Activated T-cell treated with anti-CD3 and anti-CD28 coated beads, Interleukin-2, amount 50 U/mL, for 24 hours (primary cell): ENCODE results near the gene TRPM3.

Source experiments
- DNase-seq: peaks from one replicate; pipeline ENCODE4 v3.0.0-alpha.2; 2020
- H3K27ac Mint-ChIP-seq: 2 replicates; pipeline ENCODE4 v1.8.0; 2020; ENCODE audit warnings: mild to moderate bottlenecking, mixed read lengths
- H3K27me3 Mint-ChIP-seq: 2 replicates; pipeline ENCODE4 v1.8.0; 2020; ENCODE audit warnings: mixed read lengths
- H3K36me3 Mint-ChIP-seq: 2 replicates; pipeline ENCODE4 v1.8.0; 2020; ENCODE audit warnings: low read depth, mixed read lengths
- H3K4me1 Mint-ChIP-seq: 2 replicates; pipeline ENCODE4 v1.8.0; 2020; ENCODE audit warnings: low read depth, mixed read lengths
- H3K4me3 Mint-ChIP-seq: 2 replicates; pipeline ENCODE4 v1.8.0; 2020; ENCODE audit warnings: mild to moderate bottlenecking, moderate library complexity, mixed read lengths
- H3K9me3 Mint-ChIP-seq: 2 replicates; pipeline ENCODE4 v1.8.0; 2020; ENCODE audit warnings: mixed read lengths

The TRPM3 gene

GRCh38 chr9:70588999-70589398 is 532.4 kb downstream of the TRPM3 start:
- Mint-ChIP-seq H3K9me3 (no peaks in the 10 kb centered on the region), H3K4me1 (no peaks in the 10 kb centered on the region), H3K4me3 (no peak overlapping the region), H3K36me3 (no peaks in the 10 kb centered on the region), H3K27me3 (no peaks in the 10 kb centered on the region), H3K27ac (no peak overlapping the region)
- DNase-seq: no peak

GRCh38 chr9:70588381-70588780 is 533.0 kb downstream of the TRPM3 start:
- Mint-ChIP-seq H3K36me3 (no peaks in the 10 kb centered on the region), H3K4me1 (no peaks in the 10 kb centered on the region), H3K27ac (no peak overlapping the region), H3K27me3 (no peaks in the 10 kb centered on the region), H3K4me3 (no peak overlapping the region), H3K9me3 (no peaks in the 10 kb centered on the region)
- DNase-seq: no peak

GRCh38 chr9:70587201-70587600 is 534.2 kb downstream of the TRPM3 start:
- no peaks in the 10 kb centered on the region for H3K4me1 Mint-ChIP-seq
- no peak overlapping the region for H3K27ac Mint-ChIP-seq
- H3K27me3 Mint-ChIP-seq: no peaks in the 10 kb centered on the region
- H3K4me3 Mint-ChIP-seq: no peak overlapping the region
- no peaks in the 10 kb centered on the region for H3K36me3 Mint-ChIP-seq
- no peaks in the 10 kb centered on the region for H3K9me3 Mint-ChIP-seq
- no peak for DNase-seq

GRCh38 chr9:70586476-70586875 is 534.9 kb downstream of the TRPM3 start:
- no peak for DNase-seq
- Mint-ChIP-seq H3K4me3 (no peak overlapping the region), H3K36me3 (no peaks in the 10 kb centered on the region), H3K4me1 (no peaks in the 10 kb centered on the region), H3K27ac (no peak overlapping the region), H3K9me3 (no peaks in the 10 kb centered on the region), H3K27me3 (no peaks in the 10 kb centered on the region)

- Mint-ChIP-seq H3K27me3 (no peaks in the 10 kb centered on the region), H3K9me3 (no peaks in the 10 kb centered on the region), H3K4me1 (peaks cover 16% of the 10 kb centered on the region), H3K4me3 (no peak overlapping the region), H3K27ac (no peak overlapping the region), H3K36me3 (no peaks in the 10 kb centered on the region)
- no peak for DNase-seq
These were observed 539.5 kb downstream of the TRPM3 start for GRCh38 chr9:70581955-70582350.

- H3K4me3 Mint-ChIP-seq: no peak overlapping the region
- no peaks in the 10 kb centered on the region for H3K27me3 Mint-ChIP-seq
- no peaks in the 10 kb centered on the region for H3K36me3 Mint-ChIP-seq
- H3K4me1 Mint-ChIP-seq: peaks cover 17% of the 10 kb centered on the region
- no peak overlapping the region for H3K27ac Mint-ChIP-seq
- no peaks in the 10 kb centered on the region for H3K9me3 Mint-ChIP-seq
- DNase-seq: no peak
These were observed 540.0 kb downstream of the TRPM3 start for GRCh38 chr9:70581214-70581954.

GRCh38 chr9:70580606-70581195 is 540.7 kb downstream of the TRPM3 start:
- H3K27ac Mint-ChIP-seq: no peak overlapping the region
- peaks cover 17% of the 10 kb centered on the region for H3K4me1 Mint-ChIP-seq
- H3K9me3 Mint-ChIP-seq: no peaks in the 10 kb centered on the region
- no peaks in the 10 kb centered on the region for H3K27me3 Mint-ChIP-seq
- no peak overlapping the region for H3K4me3 Mint-ChIP-seq
- no peak for DNase-seq
- no peaks in the 10 kb centered on the region for H3K36me3 Mint-ChIP-seq

GRCh38 chr9:70579686-70580085 is 541.7 kb downstream of the TRPM3 start:
- Mint-ChIP-seq H3K27ac (no peak overlapping the region), H3K4me1 (peaks cover 17% of the 10 kb centered on the region), H3K4me3 (no peak overlapping the region), H3K9me3 (no peaks in the 10 kb centered on the region), H3K27me3 (no peaks in the 10 kb centered on the region), H3K36me3 (no peaks in the 10 kb centered on the region)
- no peak for DNase-seq

GRCh38 chr9:70578720-70579119 is 542.7 kb downstream of the TRPM3 start:
- no peak overlapping the region for H3K4me3 Mint-ChIP-seq
- no peak for DNase-seq
- H3K27me3 Mint-ChIP-seq: no peaks in the 10 kb centered on the region
- H3K36me3 Mint-ChIP-seq: no peaks in the 10 kb centered on the region
- H3K4me1 Mint-ChIP-seq: peaks cover 17% of the 10 kb centered on the region
- H3K27ac Mint-ChIP-seq: no peak overlapping the region
- H3K9me3 Mint-ChIP-seq: no peaks in the 10 kb centered on the region

- Mint-ChIP-seq H3K27ac (no peak overlapping the region), H3K4me3 (no peak overlapping the region), H3K9me3 (no peaks in the 10 kb centered on the region), H3K4me1 (peaks cover 17% of the 10 kb centered on the region), H3K27me3 (no peaks in the 10 kb centered on the region), H3K36me3 (no peaks in the 10 kb centered on the region)
- DNase-seq: no peak
These were observed 543.8 kb downstream of the TRPM3 start for GRCh38 chr9:70577671-70578070.

GRCh38 chr9:70576116-70576515 is 545.3 kb downstream of the TRPM3 start:
- DNase-seq: no peak
- Mint-ChIP-seq H3K9me3 (no peaks in the 10 kb centered on the region), H3K4me3 (no peak overlapping the region), H3K27ac (no peak overlapping the region), H3K27me3 (no peaks in the 10 kb centered on the region), H3K4me1 (peaks cover 17% of the 10 kb centered on the region), H3K36me3 (no peaks in the 10 kb centered on the region)

GRCh38 chr9:70574151-70574837 is 547.1 kb downstream of the TRPM3 start:
- H3K27ac Mint-ChIP-seq: no peak overlapping the region
- H3K4me3 Mint-ChIP-seq: no peak overlapping the region
- no peaks in the 10 kb centered on the region for H3K9me3 Mint-ChIP-seq
- no peaks in the 10 kb centered on the region for H3K36me3 Mint-ChIP-seq
- no peaks in the 10 kb centered on the region for H3K27me3 Mint-ChIP-seq
- peaks cover 17% of the 10 kb centered on the region for H3K4me1 Mint-ChIP-seq
- DNase-seq: no peak

GRCh38 chr9:70573308-70573707 is 548.1 kb downstream of the TRPM3 start:
- Mint-ChIP-seq H3K36me3 (no peaks in the 10 kb centered on the region), H3K4me1 (peaks cover 14% of the 10 kb centered on the region), H3K27me3 (no peaks in the 10 kb centered on the region), H3K9me3 (no peaks in the 10 kb centered on the region), H3K4me3 (no peak overlapping the region), H3K27ac (no peak overlapping the region)
- no peak for DNase-seq

GRCh38 chr9:70571258-70571657 is 550.2 kb downstream of the TRPM3 start:
- Mint-ChIP-seq H3K4me3 (no peak overlapping the region), H3K36me3 (no peaks in the 10 kb centered on the region), H3K27ac (no peak overlapping the region), H3K9me3 (no peaks in the 10 kb centered on the region), H3K27me3 (no peaks in the 10 kb centered on the region), H3K4me1 (peaks cover 9% of the 10 kb centered on the region)
- no peak for DNase-seq

GRCh38 chr9:70569791-70570190 is 551.6 kb downstream of the TRPM3 start:
- Mint-ChIP-seq H3K27me3 (no peaks in the 10 kb centered on the region), H3K27ac (no peak overlapping the region), H3K4me3 (no peak overlapping the region), H3K4me1 (peaks cover 21% of the 10 kb centered on the region), H3K36me3 (no peaks in the 10 kb centered on the region), H3K9me3 (no peaks in the 10 kb centered on the region)
- DNase-seq: no peak
